Spleen (tissue), 7 donors: ENCODE data around the gene PCCA.

Experiments
- POLR2A ChIP-seq, 3 donors: fragments of 450-650 bp; IDR thresholded peaks; one replicate each; pipeline ENCODE4 v1.5.1; 2017; ENCODE audit warnings: antibody characterized with exemption in 3 of 3, mild to moderate bottlenecking in 1 of 3
- POLR2AphosphoS5 ChIP-seq, 3 donors: sonication (generic); formaldehyde crosslinking; IDR thresholded peaks; one replicate each; pipeline ENCODE4 v1.5.1; 2017; ENCODE audit warnings: antibody characterized with exemption in 3 of 3
- TF ChIP-seq, protein P1 (sequence below), 11 experiments: fragments of 200-600 bp in 7 of 11; fragments of 450-650 bp in 4 of 11; sonication (generic) in 4 of 11; IDR thresholded peaks in 8 of 11; conservative IDR thresholded peaks in 3 of 11; 1 replicate in 7 of 11; 2 replicates in 4 of 11; pipeline versions ENCODE4 v1.4.0 to v1.8.0; 2016 to 2021; ENCODE audit warnings: antibody characterized with exemption in 11 of 11, inconsistent platforms in 4 of 11, mild to moderate bottlenecking in 1 of 11
- donor health status: DM: no; HTN: no; CAD: no; lungs with moderate emphysema.
- donor health status: DM: no; HTN: no; CAD: no.
- donor health status: DM: no; HTN: no; CAD: no.

DNA sequence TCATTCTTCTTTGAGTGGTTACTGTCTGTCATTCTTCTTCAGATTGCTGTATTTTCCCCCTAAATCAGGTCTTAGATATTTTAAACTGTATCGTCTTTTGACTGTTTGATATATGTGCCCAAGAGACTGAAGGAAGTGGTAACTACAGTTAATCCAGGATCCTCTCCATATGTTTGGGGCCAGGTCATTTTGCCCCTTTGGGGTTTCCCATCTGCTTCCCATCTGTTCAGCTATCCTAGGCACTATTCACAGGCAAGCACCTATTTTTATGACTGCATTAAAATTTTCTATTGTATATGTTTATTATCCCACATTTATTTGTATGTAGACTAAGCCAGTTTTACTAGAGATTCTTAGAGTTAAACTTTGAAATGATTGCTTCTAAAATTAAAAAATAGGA lies 244.2 kb downstream of the PCCA start:
- TF ChIP-seq POLR2A (IDR thresholded peaks at IDR 0.05) (no peak), POLR2AphosphoS5 (IDR thresholded peaks at IDR 0.05) (no peak)
- TF ChIP-seq, protein P1, sequence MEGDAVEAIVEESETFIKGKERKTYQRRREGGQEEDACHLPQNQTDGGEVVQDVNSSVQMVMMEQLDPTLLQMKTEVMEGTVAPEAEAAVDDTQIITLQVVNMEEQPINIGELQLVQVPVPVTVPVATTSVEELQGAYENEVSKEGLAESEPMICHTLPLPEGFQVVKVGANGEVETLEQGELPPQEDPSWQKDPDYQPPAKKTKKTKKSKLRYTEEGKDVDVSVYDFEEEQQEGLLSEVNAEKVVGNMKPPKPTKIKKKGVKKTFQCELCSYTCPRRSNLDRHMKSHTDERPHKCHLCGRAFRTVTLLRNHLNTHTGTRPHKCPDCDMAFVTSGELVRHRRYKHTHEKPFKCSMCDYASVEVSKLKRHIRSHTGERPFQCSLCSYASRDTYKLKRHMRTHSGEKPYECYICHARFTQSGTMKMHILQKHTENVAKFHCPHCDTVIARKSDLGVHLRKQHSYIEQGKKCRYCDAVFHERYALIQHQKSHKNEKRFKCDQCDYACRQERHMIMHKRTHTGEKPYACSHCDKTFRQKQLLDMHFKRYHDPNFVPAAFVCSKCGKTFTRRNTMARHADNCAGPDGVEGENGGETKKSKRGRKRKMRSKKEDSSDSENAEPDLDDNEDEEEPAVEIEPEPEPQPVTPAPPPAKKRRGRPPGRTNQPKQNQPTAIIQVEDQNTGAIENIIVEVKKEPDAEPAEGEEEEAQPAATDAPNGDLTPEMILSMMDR (IDR thresholded peaks at IDR 0.05 in 8 of 11, conservative IDR thresholded peaks at IDR 0.05 in 3 of 11): no peak
